ENCODE data around the gene SURF1. TPM values are rescaled to one million over a fixed set of nuclear protein-coding genes. Genes with fewer than 3 reads are reported as not detected.

SURF1 gene
- total and polyA plus RNA-seq, 4 donors = 14.2 to 75.3 (median 57.8) TPM

DNA sequence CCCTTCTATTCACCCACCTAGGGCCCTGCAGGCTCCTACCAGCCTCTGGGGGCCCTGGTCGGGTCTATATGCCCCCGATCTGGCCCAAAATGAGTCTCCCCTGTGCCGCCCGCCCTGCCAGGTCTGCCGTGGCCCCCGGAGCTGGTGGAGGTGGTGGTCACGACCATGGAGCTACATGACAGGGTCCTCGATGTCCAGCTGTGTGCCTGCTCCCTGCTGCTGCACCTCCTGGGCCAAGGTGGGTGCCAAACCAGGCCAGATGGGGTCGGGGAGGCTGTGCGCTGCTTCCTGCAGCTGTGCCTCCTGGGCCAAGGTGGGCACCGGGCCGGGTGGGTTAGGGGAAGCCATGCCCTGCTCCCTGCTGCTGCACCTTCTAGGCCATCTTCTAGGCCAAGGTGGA is 44.0 kb upstream of the SURF1 start:
- Histone ChIP-seq H3K4me1 (ENCODE audit: control insufficient read depth in 5 of 5, insufficient read depth in 5 of 5, low read length in 5 of 5) (no peaks in the 10 kb centered on the region), H3K36me3 (ENCODE audit: control insufficient read depth in 4 of 4, insufficient read depth in 4 of 4, low read length in 4 of 4) (peaks cover 0 to 20% (median 2%) of the 10 kb centered on the region in 4 donors), H3K27ac (ENCODE audit: low read depth in 1 of 2, low read length in 1 of 2) (no peak overlapping the region), H3K9me3 (ENCODE audit: control insufficient read depth in 4 of 4, insufficient read depth in 3 of 4, low read length in 3 of 4) (no peaks in the 10 kb centered on the region), H3K27me3 (ENCODE audit: control insufficient read depth in 3 of 3, insufficient read depth in 3 of 3, low read length in 2 of 3) (peaks cover 0 to 2% (median 0%) of the 10 kb centered on the region in 3 donors), H3K4me3 (no peak overlapping the region), H3K9ac (ENCODE audit: insufficient read depth in 1 of 2, low read length in 2 of 2) (no peak overlapping the region)
- TF ChIP-seq, protein P1, sequence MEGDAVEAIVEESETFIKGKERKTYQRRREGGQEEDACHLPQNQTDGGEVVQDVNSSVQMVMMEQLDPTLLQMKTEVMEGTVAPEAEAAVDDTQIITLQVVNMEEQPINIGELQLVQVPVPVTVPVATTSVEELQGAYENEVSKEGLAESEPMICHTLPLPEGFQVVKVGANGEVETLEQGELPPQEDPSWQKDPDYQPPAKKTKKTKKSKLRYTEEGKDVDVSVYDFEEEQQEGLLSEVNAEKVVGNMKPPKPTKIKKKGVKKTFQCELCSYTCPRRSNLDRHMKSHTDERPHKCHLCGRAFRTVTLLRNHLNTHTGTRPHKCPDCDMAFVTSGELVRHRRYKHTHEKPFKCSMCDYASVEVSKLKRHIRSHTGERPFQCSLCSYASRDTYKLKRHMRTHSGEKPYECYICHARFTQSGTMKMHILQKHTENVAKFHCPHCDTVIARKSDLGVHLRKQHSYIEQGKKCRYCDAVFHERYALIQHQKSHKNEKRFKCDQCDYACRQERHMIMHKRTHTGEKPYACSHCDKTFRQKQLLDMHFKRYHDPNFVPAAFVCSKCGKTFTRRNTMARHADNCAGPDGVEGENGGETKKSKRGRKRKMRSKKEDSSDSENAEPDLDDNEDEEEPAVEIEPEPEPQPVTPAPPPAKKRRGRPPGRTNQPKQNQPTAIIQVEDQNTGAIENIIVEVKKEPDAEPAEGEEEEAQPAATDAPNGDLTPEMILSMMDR (IDR thresholded peaks at IDR 0.05; ENCODE audit: control extremely low read depth, extremely low read depth) = no peak
- no peak for ATAC-seq (ENCODE audit: insufficient read depth, low FRiP score)
- 92 to 94% methylated on average over 11 to 12 of the region's 12 CpGs for WGBS, 2 donors
- DNase-seq = no peak

DNA sequence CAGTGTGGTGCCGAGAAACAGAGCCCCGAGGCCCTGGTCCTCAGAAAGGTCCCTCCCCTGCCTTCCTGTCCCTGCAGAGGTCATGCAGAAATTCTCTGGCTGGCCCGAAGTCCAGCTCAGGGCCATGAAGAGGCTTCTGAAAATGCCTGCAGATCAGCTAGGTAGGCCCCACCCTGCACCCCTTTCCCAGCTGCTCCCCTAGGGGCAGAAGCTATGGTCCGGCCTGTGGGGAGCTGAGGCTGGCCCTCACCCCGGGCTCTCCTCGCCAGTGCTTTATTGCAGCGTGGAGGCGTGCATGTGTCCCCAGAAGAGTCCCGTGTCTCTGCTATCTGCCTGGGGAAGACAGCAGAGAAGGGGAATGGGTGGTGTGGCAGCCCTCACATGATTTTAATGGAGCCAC is 41.6 kb upstream of the SURF1 start:
- TF ChIP-seq, protein P1 (IDR thresholded peaks at IDR 0.05; ENCODE audit: control extremely low read depth, extremely low read depth) = no peak
- no peaks in the 10 kb centered on the region for H3K9me3 ChIP-seq (ENCODE audit: control insufficient read depth in 4 of 4, insufficient read depth in 3 of 4, low read length in 3 of 4)
- H3K27me3 ChIP-seq (ENCODE audit: control insufficient read depth in 3 of 3, insufficient read depth in 3 of 3, low read length in 2 of 3) = peaks cover 0 to 6% (median 0%) of the 10 kb centered on the region in 3 donors
- ATAC-seq (ENCODE audit: insufficient read depth, low FRiP score) (no peak), DNase-seq (no peak)
- no peak overlapping the region for H3K9ac ChIP-seq (ENCODE audit: insufficient read depth in 1 of 2, low read length in 2 of 2)
- no peaks in the 10 kb centered on the region for H3K4me1 ChIP-seq (ENCODE audit: control insufficient read depth in 5 of 5, insufficient read depth in 5 of 5, low read length in 5 of 5)
- H3K36me3 ChIP-seq (ENCODE audit: control insufficient read depth in 4 of 4, insufficient read depth in 4 of 4, low read length in 4 of 4) = peaks cover 0 to 5% (median 0%) of the 10 kb centered on the region in 4 donors
- H3K27ac ChIP-seq (ENCODE audit: low read depth in 1 of 2, low read length in 1 of 2) = no peak overlapping the region
- H3K4me3 ChIP-seq = no peak overlapping the region
- 70 to 82% methylated on average over 9 of the region's 9 CpGs for WGBS, 2 donors

DNA sequence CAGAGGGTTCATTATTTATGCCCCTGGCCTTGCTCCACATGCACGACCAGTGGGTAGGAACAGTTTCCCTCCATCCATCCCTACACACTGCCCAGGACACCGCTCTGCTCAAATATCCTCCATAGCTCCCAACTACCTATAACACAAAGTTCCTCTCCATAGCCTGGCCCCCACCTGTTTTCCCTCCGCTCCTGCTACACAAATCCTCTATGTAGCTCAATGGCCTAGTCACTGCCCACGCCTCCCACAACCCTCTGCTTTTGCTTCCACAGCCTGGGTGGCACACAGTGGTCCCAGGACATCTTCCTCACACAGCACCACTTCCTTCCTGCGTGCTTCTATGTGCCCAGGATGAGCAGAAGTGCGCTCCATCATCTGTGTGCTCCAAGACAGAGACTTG is 41.1 kb upstream of the SURF1 start:
- DNase-seq = no peak
- H3K4me3 ChIP-seq = no peak overlapping the region
- no peaks in the 10 kb centered on the region for H3K4me1 ChIP-seq (ENCODE audit: control insufficient read depth in 5 of 5, insufficient read depth in 5 of 5, low read length in 5 of 5)
- peaks cover 0 to 6% (median 0%) of the 10 kb centered on the region in 3 donors for H3K27me3 ChIP-seq (ENCODE audit: control insufficient read depth in 3 of 3, insufficient read depth in 3 of 3, low read length in 2 of 3)
- no peak overlapping the region for H3K9ac ChIP-seq (ENCODE audit: insufficient read depth in 1 of 2, low read length in 2 of 2)
- 78 to 79% methylated on average over 6 of the region's 6 CpGs for WGBS, 2 donors
- H3K27ac ChIP-seq (ENCODE audit: low read depth in 1 of 2, low read length in 1 of 2) = no peak overlapping the region
- no peaks in the 10 kb centered on the region for H3K9me3 ChIP-seq (ENCODE audit: control insufficient read depth in 4 of 4, insufficient read depth in 3 of 4, low read length in 3 of 4)
- peaks cover 0 to 2% (median 0%) of the 10 kb centered on the region in 4 donors for H3K36me3 ChIP-seq (ENCODE audit: control insufficient read depth in 4 of 4, insufficient read depth in 4 of 4, low read length in 4 of 4)
- ATAC-seq (ENCODE audit: insufficient read depth, low FRiP score) = no peak
- TF ChIP-seq, protein P1 (IDR thresholded peaks at IDR 0.05; ENCODE audit: control extremely low read depth, extremely low read depth) = no peak

DNA sequence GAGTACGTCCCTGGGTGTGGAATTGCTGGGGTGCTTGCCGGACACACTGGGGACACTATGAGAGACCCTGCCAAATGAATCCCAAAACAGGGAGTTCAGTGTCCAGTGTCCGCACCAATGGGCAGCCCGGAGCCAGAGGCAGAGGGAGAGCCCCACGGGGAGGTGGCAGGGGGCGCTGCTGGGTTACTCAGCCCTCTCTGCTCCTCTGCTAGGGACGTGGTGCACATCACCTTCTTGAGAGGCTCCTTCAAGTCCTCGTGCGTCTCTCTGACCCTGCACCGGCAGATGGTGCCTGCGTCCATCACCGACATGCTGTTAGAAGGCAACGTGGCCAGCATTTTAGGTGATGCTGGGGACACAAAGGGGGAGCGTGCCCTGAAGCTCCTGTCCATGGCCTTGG is 40.7 kb upstream of the SURF1 start:
- Histone ChIP-seq H3K4me3 (no peak overlapping the region), H3K9ac (ENCODE audit: insufficient read depth in 1 of 2, low read length in 2 of 2) (no peak overlapping the region), H3K9me3 (ENCODE audit: control insufficient read depth in 4 of 4, insufficient read depth in 3 of 4, low read length in 3 of 4) (no peaks in the 10 kb centered on the region), H3K27me3 (ENCODE audit: control insufficient read depth in 3 of 3, insufficient read depth in 3 of 3, low read length in 2 of 3) (peaks cover 0 to 6% (median 0%) of the 10 kb centered on the region in 3 donors), H3K36me3 (ENCODE audit: control insufficient read depth in 4 of 4, insufficient read depth in 4 of 4, low read length in 4 of 4) (peaks cover 0 to 2% (median 0%) of the 10 kb centered on the region in 4 donors), H3K4me1 (ENCODE audit: control insufficient read depth in 5 of 5, insufficient read depth in 5 of 5, low read length in 5 of 5) (no peaks in the 10 kb centered on the region), H3K27ac (ENCODE audit: low read depth in 1 of 2, low read length in 1 of 2) (no peak overlapping the region)
- TF ChIP-seq, protein P1 (IDR thresholded peaks at IDR 0.05; ENCODE audit: control extremely low read depth, extremely low read depth) = no peak
- DNase-seq (peak in 1 of 3 donors; percentile 29), ATAC-seq (ENCODE audit: insufficient read depth, low FRiP score) (no peak)
- 39% methylated on average over 14 of the region's 14 CpGs for WGBS, 2 donors
